ENCODE data around the gene RCBTB1.
"Not testable (repeated sequence)": the region's sequence is repeated elsewhere in the genome, so short reads cannot be mapped to it uniquely, and the experiment has no call there.

The RCBTB1 gene

DNA sequence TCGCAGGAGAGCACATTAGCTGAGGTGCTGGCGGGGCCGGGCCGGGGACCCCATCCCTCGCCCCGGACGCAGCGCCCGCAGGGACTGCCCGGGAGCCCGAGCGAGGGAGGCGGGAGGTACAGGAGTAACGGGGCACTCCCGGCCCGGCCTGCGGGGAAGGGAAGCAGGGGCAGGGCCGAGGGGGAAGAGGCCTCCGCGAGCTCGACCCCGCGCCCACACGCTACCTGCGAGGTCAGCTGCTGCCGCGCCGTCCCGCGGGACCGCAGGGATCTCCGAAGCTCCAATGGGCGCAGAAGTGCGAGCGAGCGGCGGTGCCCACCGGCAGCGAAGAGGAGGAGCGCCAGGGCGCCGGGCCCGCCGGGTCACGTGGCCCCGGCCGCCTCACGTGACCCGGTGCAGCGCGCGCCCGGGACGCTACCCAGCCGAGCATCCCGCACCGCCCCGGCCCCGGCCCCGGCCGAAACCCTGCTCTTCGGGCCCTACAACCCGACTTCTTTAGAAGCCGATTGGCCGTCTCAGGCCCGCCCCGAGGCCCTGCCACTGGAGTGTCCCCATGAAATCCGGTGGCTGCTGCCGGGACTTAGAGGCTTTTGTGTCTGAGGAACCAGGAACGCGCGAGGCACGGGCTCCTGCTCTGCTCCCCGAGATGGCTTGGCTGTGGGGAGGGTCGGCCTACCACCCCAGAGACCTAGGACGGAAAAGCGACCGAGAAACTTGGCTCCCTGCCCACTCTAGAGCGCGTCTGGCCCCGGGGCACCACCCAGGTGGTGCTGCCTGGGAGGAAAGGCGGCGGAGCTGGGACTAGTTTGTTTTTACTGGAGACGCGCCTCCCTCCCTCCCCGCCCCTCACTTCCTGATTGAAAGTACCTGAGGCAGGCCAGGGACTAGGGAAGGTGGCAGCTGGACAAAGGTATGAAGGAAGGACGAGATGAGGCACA is at the start of gene RCBTB1:
TSS of gene RCBTB1 (minus strand) at position 339 of the 938 bp plus-strand sequence. CDS start 18,279 bp downstream, outside the sequence.
- peak; percentile 35 for DNase-seq (ENCODE audit: low read depth)

DNA sequence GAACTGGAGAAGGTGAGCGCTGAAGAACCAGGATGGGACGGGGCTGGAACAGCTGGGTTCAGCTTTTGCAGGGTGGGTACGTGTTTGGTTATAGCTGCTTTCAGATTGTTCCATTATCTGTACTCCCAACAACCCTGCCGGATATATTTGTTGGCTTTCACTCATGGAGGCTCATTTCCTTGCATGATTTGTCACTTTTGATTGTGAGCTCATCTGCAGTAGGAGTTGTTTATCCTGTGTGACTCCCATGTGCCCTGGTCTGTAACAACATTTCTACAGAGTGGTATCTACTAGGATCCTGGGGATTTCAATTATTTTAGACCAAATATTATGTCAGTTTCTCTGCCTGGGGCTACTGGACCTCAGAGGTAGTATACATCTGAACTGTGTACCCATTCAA is 48.4 kb upstream of the RCBTB1 start:
- no peak for DNase-seq (ENCODE audit: low read depth)

DNA sequence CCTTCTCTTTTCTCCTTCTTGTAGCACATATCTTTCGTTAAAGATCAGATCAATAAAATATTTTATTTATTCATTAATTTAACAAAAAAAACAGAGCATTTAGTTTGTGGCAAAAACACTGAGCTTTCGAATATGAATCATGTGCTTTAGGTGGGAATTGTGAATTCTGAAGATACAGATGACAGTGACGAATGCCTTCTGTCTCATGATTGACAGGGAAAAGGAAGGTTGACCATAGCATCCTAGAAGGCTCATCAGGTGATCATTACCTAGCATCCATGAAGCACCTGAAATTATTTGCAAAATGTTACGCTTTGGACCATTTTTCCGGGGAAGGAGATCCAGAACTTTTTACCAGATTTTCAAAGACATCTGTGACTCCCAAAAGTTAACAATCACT is 46.8 kb upstream of the RCBTB1 start:
- DNase-seq (ENCODE audit: low read depth) = no peak

DNA sequence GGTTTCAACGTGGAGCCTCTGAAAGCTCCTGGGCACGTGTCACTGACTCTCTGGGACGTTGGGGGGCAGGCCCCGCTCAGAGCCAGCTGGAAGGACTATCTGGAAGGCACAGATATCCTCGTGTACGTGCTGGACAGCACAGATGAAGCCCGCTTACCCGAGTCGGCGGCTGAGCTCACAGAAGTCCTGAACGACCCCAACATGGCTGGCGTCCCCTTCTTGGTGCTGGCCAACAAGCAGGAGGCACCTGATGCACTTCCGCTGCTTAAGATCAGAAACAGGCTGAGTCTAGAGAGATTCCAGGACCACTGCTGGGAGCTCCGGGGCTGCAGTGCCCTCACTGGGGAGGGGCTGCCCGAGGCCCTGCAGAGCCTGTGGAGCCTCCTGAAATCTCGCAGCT is 45.2 kb upstream of the RCBTB1 start:
- DNase-seq (ENCODE audit: low read depth) = no peak

DNA sequence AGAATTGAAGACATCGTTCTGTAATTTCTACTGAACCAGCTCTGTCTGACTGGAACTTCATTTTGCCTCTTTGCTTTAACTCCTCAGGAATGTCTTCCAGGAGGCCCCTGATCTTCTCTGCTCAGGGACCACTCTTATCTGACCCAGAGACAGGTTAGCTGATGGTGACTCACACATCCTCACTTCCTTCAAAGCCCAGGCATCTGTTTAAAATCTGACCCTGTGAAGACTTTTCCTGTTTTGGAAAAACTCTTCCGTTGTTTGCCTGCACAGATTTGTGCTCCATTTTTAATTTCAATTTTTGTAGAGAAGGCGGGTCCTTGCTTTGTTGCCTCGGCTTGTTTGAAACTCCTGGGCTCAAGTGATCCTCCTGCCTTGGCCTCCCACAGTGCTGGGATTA is 44.6 kb upstream of the RCBTB1 start:
- no peak for DNase-seq (ENCODE audit: low read depth)

DNA sequence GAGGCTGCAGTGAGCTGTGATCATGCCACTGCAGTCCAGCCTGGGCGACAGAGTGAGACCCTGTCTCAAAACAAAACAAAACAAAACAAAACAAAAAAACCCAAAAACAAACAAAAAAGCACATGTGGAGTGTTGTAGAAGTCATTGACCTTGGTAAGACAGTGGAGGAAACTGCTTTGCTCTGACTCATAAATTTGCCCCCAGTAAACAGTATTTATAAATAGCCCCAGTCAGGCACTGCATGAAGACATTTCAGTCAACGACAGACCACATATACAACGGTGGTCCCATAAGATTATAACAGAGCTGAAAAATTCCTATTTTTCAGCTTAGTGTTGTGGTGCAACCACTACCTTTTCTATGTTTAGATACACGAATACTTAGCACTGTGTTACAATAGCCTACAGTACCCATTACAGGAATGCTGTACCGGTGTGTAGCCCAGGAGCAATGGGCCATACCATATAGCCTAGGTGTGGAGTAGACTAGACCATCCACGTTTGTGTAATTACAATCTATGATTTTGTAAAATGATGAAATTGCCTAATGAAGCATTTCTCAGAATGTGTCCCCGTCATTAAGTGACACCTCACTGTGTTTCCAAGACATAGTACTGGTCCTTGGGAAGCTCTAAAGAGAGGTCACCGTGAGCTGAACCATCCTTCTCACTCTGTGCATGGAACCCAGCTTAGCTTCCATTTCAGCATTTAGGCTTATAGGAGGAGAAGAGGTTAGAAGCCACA is 44.0 kb upstream of the RCBTB1 start:
- DNase-seq (ENCODE audit: low read depth) = no peak

DNA sequence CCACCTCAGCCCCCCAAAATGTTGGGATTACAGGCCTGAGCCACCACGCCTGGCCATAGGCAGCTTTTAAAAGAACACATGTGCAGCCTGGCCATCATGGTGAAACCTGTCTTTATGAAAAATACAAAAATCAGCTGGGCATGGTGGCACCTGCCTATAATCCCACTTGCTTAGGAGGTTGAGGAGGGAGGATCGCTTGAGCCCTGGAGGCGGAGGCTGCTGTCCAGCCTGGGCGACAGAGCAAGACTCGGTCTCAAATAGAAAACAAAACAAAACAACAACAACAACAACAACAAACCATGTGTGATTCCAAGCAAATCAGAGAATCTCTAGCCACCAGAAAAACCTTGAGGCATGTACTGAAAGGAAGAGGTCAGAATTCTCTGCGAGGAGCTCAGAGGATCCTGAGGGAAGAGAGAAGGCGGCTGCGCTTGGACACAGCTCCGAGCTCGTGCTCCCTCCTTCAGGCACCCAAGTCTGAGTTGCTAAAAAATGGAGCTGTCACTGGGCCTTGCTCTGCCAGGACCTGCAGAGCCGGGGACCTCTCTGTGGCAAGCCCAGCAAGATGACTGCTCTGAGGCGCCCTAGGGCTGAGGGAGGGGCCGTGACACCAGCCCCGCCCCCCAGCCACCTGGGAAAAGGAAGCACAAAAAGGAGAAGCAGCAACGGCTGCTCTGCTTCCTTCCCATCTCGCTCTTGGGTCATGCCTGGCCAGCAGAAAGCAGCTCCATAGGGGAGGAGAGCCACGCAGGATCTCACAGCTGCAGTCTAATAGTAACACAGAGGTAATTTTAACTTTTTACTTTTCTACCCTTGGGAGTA is 42.7 kb upstream of the RCBTB1 start, which contains the start of gene ARL11:
TSS of gene ARL11 (plus strand) at position 677 of the 822 bp plus-strand sequence. CDS start 1,941 bp downstream, outside the sequence.
- DNase-seq (ENCODE audit: low read depth) = peak; percentile 31

DNA sequence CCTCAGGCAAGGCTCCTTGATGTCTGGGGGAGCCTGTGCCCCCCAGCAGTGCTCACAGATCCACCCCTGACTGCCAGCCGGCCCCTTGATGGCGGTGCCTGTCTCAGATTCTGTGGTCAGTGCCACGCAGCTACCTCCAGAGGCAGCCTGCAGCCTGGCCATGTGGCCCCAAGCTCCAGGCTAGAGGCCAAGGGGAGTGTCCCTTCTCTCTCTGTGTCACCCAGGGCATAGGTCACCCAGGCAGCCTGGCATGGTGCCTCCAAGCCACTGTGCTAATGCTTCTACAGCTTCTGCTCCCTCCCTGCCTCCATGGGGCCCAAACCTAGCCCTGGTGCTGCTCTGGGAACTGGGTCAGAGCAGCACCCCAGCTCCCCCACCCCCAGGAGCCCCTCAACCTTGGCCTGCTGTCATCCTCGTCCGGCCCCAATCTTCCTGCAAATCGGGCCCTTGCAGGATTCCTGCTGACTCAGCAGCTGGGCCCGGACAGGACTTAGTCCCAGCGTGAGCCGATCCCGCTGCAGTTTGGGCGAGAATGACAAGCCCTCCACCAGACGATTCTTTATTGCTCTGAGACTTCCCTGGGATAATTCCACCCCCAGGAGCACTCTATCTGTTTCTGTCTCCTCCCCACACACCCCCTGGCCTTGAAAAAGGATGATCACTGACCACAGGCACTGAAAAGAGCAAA is 40.2 kb upstream of the RCBTB1 start:
- no peak for DNase-seq (ENCODE audit: low read depth)

DNA sequence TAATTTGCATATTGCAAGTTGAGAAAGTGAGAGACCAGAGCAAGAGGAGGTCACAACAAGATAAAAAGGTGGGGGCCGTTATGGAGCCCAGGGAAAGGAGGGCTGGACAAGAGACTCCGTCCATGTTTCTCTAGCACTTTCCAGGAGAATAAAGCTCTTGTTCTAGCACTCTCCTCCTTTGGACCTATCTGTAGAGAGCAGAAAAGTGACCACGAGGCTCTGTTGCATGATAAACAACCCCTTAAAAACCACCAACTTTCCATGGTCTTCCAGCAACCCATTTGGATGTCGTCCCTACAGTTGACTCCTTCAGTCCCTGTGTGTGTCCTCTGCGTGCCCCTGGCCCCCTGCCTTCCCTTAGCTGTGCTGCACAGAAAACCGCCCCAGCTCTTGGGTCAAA is 38.9 kb upstream of the RCBTB1 start:
- DNase-seq (ENCODE audit: low read depth) = no peak

DNA sequence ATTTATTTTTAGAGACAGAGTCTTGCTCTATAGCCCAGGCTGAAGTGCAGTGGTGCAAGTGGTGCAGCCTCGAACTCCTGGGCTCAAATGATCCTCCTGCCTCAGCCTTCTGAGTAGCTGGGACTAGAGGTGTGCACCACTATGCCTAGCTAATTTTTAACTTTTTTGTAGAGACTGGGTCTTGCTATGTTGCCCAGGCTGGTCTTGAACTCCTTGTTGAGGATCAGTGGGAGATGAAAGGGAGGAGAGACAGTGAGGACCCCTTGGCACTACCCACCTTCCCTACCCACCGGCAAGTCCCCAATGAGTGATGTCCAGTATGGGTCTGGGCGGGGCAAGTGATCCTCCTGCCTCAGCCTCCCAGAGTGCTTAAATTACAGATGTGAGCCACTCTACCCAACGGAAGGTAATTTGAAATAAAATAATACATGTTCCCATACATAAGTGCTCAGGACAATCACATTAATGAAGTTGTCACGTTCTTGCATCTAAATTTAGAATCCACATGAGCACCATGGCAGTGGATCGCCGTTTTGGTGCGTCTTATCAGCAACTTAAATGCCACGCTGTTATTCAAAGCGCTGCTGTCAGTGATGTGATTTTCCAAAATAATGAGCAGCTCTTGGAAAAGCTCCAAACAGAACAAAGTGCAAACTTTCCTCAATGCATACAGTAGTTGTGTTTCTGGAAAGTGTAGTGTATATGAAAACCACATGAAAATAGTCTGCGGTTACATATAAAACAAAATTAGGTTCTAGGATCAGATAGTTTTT is 37.0 kb upstream of the RCBTB1 start:
- no peak for DNase-seq (ENCODE audit: low read depth)

DNA sequence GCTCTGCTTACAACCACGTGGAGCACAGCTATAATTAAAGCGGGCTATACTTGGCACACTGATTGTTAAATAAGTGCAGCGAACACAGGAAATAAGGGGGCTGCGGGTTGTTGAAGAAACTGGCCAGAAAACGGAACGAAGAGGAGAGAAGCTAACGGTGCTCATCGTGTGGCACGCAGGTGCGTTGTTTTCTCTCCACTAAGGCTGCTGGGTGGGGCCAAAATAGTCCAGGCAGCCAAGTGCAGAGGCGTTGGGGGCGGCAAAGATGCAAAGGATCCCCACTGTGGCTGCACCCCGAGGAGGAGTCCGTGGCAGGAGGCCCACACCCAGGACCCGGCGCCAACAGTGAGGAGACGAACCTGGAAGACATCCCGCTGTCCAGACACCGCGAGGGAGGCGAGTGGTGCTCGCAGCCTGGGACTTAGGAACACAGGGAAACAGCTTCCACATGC is 34.8 kb upstream of the RCBTB1 start:
- DNase-seq (ENCODE audit: low read depth) = no peak

DNA sequence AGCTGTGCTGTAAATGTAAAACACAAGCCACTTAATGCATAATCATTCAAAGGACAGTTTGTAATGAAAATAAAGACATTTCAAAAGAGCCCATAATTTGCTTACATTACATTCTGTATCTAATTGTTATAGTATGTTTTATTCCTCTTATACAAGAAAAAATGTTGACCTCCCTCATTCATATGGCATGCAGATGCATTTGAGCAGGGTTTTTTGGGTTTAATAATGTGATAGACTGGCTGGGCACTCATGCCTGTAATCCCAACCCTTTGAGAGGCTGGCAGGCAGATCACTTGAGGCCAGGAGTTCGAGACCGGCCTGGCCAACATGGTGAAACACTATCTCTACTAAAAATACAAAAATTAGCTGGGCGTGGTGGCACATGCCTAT is 31.3 kb upstream of the RCBTB1 start:
- DNase-seq (ENCODE audit: low read depth) = no peak

DNA sequence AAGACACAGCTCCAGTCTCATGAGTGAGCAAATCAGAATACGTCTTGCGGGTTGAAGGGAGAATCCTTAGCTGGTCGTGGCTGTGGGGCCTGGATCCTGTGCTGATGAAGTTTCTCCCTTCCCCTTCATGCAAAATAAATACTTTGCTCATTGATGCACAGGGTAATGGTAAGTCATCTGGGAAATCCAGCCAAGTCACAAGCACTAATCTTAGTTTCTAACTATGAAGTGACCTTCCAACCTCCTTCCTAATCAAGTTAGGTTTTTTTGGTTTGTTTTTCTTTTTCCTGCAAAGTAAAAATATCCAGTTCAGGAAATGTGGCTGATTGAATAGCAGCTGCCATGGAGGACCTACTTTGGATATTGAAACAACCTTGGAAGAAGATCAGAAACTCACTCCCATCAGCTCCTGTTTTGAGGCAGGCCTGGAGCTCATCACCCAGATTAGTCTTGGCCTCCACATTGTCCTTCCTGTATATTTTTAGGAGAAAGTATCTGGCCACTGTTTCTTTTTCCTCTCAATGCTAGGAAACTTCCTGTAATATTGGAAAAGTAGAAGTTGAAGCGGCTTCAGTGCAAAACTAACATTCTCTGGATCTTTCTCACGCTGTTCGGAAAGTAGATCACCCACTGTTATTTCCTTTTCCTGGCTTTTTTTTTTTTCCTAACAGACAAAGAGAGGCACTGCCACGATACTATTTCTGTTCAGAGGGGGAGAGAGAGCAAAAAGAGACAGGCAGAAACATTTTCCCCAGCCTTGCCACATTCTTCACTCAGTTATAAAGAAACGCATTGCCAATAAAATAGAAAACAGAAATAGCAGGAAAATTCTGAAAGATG is 30.7 kb upstream of the RCBTB1 start:
- DNase-seq (ENCODE audit: low read depth) = no peak

DNA sequence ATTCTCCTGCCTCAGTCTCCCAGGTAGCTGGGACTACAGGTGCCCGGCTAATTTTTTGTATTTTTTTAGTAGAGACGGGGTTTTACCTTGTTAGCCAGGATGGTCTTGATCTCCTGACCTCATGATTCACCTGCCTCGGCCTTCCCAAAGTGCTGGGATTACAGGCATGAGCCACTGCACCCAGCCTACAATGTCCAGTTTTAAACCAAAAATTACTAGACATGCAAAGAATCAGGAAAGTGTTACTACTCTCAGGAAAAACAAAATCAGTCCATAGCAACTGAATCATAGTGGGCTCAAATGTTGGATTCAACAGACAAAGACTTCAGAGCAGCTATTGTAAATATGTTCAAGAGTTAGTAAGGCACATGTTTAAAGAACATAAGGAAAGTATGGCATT is 26.7 kb upstream of the RCBTB1 start:
- not testable (repeated sequence) for DNase-seq (ENCODE audit: low read depth)

DNA sequence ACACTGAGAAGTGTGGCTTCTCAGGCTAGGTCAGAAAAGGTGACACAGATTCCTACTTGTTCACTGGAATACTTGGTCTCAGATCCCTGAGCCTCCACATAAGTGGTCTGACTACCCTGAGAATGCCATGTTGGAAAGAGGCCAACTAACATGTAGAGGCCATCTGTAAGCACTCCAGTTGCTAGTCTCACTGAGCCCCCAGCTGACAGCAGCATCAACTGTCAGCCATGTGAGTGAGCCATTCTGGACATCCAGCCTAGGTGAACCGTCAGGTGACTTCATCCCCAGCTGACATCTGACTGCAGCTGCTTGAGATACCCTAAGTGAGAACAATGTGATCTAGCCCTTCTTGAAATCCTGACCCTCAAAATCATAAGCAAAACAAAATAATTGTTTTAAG is 24.8 kb upstream of the RCBTB1 start:
- DNase-seq (ENCODE audit: low read depth) = no peak

DNA sequence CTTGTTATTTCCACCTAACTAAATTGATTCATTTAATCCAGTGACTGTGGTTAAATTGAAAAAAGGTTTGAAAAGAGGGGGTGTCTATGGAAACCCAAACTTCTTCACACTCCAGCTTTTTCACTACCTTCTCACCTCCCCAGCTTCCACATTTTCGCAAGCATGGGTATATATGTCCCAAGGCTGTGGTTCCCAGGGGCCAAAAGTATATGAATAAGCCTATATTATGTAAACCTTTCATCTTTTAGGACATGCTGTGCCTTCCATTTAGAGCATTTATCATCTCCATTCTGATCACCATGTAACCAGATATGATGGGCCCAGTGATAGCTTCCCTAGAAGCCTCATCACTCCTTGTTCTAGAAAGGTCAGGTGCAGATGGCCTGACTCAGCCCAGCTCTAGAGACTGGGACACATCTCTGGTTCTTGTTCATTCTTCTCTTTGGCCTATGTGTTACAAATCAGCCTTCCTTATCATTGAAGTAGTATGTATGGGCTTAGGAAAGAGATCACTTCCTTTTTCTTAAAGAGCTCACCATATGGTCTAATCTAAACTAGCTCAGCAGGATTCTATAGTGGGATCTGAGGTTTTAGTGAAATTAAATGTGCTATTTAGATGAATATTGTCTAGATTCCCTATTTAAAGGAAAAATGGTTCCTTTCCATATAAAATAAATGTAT is 23.4 kb upstream of the RCBTB1 start:
- no peak for DNase-seq (ENCODE audit: low read depth)

DNA sequence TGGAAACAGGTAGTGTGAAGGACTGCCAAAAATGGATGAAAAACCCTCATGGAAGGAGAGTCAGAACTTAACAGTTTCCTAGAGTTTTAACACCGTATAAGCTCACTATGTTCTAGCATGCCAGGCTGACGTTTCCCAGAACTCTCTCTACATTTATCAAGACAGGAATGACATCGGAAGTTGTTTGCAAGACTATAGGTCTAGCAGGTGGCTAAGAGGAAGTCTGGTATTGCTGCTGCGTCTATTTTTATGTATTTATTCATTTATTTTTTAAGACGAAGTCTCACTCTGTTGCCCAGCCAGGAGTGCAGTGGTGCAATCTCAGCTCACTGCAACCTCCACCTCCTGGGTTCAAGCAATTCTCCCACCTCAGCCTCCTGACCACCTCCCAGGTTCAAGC is 22.4 kb upstream of the RCBTB1 start:
- DNase-seq (ENCODE audit: low read depth) = no peak

DNA sequence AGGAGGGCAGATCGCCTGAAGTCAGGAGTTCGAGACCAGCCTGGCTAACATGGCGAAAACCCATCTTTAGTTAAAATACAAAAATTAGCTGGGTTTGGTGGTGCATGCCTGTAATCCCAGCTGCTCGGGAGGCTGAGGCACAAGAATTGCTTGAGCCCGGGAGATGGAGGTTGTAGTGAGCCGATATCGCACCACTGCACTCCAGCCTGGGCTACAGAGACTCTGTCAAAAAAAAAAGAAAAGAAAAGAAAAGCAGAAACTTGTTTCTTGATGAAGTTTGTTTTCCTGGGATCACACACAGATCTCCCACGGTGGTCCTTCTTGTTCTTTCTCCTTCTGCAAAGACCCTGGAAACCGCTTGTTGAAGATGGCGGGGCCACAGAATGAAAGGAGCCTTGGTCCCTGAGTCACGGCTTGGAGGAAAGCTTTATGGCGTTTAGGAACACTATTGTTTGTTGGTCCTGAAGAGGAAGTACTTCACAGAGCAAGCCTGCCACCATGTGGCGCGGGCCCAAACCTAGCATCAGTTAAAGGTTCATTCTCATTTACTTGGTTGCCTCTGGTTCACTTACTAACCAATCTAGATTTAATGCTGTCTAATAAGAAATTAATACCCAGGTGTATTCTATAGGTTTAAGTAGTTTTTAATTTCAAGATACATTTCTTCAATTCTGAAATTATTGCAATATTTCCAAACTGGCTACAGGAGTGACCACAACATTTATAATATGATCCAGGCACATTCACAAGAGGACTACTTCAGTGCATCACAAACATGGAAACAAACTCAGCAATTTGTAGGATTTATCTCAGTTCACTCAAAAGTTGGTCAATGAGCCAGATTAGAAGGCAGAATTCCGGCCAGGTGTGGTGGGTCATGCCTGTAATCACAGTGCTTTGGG is 21.6 kb upstream of the RCBTB1 start:
- peak; percentile 51 for DNase-seq (ENCODE audit: low read depth)
